PFSK-1 (cell line): ENCODE data around the gene CLCA1.

Source experiments
- FOXP2 ChIP-seq: optimal IDR thresholded peaks from 2 replicates; pipeline ENCODE3; 2011; ENCODE audit warnings: borderline replicate concordance, control low read depth, inconsistent platforms; ENCODE audit not compliant: insufficient read depth; ENCODE audit errors: extremely low read length, extremely low read depth
- POLR2AphosphoS5 ChIP-seq: IDR thresholded peaks from 2 replicates; pipeline ENCODE4 v1.6.1; 2012; ENCODE audit warnings: low read depth, mild to moderate bottlenecking, control low read depth, low read length, moderate library complexity
- REST ChIP-seq, 2 experiments: IDR thresholded peaks; 2 replicates each; pipeline versions ENCODE4 v1.6.1 to v1.8.0; 2011 to 2012; ENCODE audit warnings: low read depth in 2 of 2, low read length in 2 of 2, control low read depth in 1 of 2, inconsistent platforms in 1 of 2, mild to moderate bottlenecking in 1 of 2, moderate library complexity in 1 of 2; ENCODE audit not compliant: insufficient read depth in 1 of 2
- SIN3A ChIP-seq: IDR thresholded peaks from 2 replicates; pipeline ENCODE4 v1.6.1; 2012; ENCODE audit warnings: mild to moderate bottlenecking, low read length, moderate library complexity, borderline replicate concordance; ENCODE audit not compliant: insufficient read depth
- TAF1 ChIP-seq: IDR thresholded peaks from 2 replicates; pipeline ENCODE4 v1.6.1; 2012; ENCODE audit warnings: low read length, control low read depth, borderline replicate concordance; ENCODE audit not compliant: insufficient read depth

CLCA1 gene

GRCh38 chr1:86447198-86447790 is 21.4 kb upstream of the CLCA1 start:
- TF ChIP-seq POLR2AphosphoS5: no peak
- no peak for TF ChIP-seq FOXP2
- no peak for TF ChIP-seq TAF1
- no peak for TF ChIP-seq SIN3A
- no peak for TF ChIP-seq REST (IDR thresholded peaks at IDR 0.05; ENCODE audit: insufficient read depth in 1 of 2, low read depth in 2 of 2, low read length in 2 of 2)

DNA sequence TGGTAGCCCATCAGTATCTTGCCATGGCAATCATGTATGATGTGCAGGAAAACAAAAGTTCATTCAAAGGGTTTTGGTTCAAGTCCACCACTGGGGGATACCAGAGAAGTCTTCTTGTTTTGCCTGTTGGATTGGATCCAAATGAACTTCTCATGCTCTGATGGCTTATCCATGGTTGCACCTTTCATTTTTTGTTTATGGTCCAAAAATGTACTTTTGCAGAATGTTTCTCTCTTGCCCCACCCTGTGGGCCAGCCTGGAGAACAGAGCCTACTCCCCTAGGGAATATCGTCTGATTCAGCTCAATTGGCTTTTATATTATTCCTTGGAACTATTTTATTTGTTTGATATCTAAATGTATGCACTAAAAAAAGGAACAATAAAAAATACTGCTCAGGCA is 20.1 kb upstream of the CLCA1 start:
- TF ChIP-seq TAF1: no peak
- no peak for TF ChIP-seq FOXP2
- TF ChIP-seq POLR2AphosphoS5: no peak
- TF ChIP-seq REST (IDR thresholded peaks at IDR 0.05; ENCODE audit: insufficient read depth in 1 of 2, low read depth in 2 of 2, low read length in 2 of 2): no peak
- no peak for TF ChIP-seq SIN3A

DNA sequence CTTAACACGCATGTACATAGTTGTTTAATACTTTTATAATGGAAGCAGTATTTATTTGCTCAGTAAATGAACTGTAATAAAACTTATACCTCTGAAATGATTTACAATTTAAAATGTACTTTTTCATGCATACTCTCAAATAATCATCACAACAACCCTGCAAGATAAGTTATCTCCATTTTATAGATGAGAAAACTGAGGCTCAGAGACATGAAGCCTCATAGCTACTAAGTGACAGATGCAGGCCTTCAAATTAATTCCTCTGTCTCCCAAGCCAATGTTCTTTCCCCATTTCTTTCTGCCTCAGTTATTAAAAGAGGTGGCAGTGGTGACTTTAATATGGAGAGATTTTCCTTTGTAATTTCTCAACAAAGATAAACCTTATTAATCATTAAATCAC is 19.6 kb upstream of the CLCA1 start:
- TF ChIP-seq REST (IDR thresholded peaks at IDR 0.05; ENCODE audit: insufficient read depth in 1 of 2, low read depth in 2 of 2, low read length in 2 of 2) (no peak), FOXP2 (no peak), TAF1 (no peak), SIN3A (no peak)

DNA sequence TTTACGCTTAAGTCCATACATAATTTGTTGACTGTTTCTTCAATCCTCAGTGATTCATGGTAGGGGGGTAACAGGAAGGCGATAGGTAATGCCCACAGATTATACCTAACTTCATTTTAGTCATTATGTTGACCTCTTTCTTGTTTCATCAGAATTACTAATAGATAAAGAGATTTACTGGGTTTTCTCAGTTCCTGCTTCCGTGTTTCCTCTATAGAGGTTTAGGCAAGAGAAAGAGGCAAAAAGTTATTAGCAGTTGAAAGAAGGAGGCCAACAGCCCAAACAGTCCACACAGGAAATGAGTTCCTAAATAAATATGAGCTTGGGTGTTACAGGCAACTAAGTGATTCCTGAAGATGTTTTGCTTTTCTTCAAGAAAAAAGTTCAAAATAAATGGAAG is 17.9 kb upstream of the CLCA1 start:
- no peak for TF ChIP-seq FOXP2
- no peak for TF ChIP-seq TAF1

- no peak for TF ChIP-seq REST (IDR thresholded peaks at IDR 0.05; ENCODE audit: insufficient read depth in 1 of 2, low read depth in 2 of 2, low read length in 2 of 2)
- no peak for TF ChIP-seq TAF1
- no peak for TF ChIP-seq POLR2AphosphoS5
- TF ChIP-seq FOXP2: no peak
- no peak for TF ChIP-seq SIN3A
Measured at GRCh38 chr1:86453664-86454063, 15.1 kb upstream of the CLCA1 start.

DNA sequence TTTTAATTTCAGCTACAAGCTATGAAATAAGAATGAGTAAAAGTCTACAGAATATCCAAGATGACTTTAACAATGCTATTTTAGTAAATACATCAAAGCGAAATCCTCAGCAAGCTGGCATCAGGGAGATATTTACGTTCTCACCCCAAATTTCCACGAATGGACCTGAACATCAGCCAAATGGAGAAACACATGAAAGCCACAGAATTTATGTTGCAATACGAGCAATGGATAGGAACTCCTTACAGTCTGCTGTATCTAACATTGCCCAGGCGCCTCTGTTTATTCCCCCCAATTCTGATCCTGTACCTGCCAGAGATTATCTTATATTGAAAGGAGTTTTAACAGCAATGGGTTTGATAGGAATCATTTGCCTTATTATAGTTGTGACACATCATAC is 13.7 kb upstream of the CLCA1 start:
- TF ChIP-seq REST (IDR thresholded peaks at IDR 0.05; ENCODE audit: insufficient read depth in 1 of 2, low read depth in 2 of 2, low read length in 2 of 2) (no peak), SIN3A (no peak), FOXP2 (no peak), POLR2AphosphoS5 (no peak), TAF1 (no peak)
